T-helper 2 cell (primary cell): ENCODE results near the gene PPP2R3C.
"Not testable (repeated sequence)": the region's sequence is repeated elsewhere in the genome, so short reads cannot be mapped to it uniquely, and the experiment has no call there.

Experiments
- DNase-seq, 5 experiments: peaks; one replicate each; pipeline versions ENCODE4 v3.0.0 to v3.0.0-alpha.2; 2012 to 2022

PPP2R3C gene

DNA sequence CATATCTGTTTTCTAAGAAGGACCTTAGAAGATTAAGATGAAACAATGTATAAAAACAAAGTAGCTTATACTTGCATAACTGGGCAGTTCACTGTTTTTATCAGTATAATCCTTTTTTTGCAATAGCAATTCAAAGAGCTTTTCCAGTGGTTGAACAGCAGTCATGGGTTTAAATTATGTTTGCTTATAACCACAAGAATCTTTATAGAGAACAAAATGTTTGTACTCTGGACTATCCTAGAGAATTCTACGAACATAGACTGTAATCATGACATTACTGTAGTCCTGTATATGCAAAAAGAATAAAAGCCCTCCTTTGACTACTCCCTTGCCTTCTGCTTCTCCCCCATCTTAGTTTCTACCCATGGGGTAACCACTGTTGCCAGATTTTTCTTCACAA is 70.0 kb downstream of the PPP2R3C start:
- DNase-seq, result no peak

DNA sequence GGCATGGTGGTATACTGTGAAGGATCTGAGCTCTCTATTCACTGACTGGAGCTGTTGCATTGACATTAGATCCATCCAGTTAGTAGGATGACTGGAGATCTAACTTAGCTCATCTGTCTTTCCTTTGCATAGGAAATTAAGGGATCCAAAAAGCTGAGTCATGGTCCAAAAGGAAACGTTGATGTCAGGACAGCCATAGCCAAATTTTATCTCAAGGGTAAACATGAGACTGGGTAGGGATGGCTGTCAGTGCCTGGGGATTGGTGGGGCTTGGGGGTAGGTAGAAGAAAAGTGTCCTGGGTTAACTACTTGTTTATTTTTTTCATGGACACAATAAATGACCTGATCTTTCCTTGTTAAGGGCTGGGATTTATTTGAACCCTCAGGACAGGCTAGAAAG is 71.1 kb downstream of the PPP2R3C start:
- DNase-seq, result no peak

DNA sequence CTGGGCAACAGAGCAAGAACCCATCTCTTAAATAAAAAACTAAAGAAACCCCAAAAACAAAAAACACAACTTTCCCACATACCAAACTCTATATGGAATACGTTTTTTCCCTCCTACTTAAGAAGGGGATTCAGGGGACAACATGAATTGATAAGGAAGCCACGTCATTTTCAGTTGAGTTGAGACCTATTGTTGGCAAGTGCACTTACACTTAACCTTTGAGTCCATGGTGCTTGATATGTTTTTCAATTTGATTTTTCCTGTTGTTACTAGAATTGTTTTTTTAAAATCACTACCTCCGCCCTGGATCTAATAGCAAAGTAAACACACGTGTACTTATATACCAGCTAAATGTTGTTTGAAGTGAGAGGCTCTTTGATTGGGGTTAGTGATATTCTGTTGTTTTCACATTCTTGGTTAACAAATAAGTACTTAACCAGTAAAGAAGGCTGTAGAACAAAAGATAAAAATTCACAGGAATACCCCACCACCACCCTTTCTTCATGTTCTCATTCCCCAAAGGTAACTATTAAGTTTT is 73.7 kb downstream of the PPP2R3C start:
- no peak for DNase-seq

DNA sequence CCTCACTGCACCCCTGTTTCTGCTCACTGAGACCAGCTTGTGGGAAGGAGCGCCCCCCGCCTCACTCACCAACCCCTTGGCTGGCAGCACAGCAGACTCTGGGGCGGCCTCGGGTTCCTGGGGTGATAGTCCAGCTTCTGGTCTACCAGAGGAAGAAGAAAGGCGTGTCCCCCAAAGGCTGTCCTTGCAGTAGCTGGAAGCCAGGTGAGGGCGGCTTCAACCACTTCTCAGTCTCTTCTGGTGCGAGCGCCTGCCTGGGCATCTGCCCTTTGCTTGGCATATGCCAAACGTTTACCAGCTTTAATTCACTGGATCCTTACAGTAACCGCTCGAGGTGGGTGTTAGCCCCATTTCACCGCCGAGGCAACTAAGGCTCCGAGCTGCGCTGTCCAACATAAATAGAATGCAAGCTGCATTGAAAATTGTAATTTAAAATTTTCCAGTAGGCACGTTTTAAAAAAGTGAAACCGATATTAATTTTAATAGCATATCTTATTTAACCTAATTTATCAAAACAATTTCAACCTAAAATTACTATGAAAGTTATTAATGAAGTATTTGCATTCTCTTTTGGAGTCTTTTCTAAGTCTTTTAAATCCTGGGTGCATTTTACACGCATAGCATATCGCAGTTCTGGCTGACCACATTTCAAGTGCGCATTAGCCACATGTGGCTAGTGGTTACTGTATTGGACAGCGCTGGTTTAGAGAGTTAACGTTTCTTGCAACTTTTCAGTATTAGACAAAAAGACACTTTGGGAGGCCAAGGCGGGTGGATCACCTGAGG is 74.8 kb downstream of the PPP2R3C start:
- DNase-seq, result peak in 2 of 5 experiments; percentile 21 to 72

DNA sequence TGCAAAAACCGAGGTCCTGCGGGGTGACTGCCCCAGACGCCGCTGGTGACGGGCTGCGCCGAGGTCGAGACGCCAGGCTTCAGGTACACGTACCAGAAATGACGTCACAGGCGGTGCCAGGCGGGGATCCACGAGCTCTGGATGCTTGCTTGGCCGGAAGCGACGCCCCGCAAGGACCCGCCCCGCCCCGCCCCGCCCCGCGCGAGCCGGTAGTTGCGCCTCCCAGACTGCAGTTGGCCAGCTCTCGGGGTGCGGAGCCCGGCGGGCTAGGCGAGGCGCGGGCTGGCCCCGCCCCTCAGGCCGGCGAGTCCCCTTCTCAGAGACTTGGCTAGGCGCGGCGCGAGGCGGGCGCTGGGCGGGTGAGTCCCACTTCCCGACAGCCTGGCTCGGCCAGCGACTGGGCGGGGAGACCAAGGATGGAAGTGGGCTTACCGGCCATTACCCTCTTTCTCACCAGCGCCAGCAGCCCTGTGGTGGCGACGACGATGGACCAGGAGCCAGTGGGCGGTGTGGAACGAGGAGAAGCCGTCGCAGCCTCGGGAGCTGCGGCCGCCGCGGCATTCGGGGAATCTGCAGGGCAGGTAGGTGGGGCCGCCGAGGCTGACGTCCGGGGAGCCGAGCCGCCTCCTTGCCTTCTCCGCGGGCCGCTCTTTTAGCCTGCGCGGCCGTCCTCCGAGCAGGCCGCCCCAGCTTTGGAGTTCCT is 75.6 kb downstream of the PPP2R3C start, which contains the start of gene FAM177A1:
Gene FAM177A1, plus strand, starts transcription at position 225 of the 703 bp plus-strand sequence. Its CDS starts 192 bp downstream, at position 417.
- DNase-seq, result peak; percentile 97 to 100 (median 99)

DNA sequence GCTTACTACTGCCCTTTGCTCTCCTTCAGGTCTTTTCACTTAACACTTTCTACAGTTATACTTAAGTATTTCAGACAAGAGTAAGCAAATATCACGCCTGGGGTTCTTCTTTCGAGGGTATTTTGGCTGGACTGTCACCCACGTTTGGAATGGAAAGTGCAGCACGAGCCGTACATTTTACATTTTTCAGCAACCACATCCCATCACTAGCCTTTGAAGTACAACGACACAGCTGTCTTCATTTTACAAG is 76.1 kb downstream of the PPP2R3C start:
- no peak for DNase-seq

DNA sequence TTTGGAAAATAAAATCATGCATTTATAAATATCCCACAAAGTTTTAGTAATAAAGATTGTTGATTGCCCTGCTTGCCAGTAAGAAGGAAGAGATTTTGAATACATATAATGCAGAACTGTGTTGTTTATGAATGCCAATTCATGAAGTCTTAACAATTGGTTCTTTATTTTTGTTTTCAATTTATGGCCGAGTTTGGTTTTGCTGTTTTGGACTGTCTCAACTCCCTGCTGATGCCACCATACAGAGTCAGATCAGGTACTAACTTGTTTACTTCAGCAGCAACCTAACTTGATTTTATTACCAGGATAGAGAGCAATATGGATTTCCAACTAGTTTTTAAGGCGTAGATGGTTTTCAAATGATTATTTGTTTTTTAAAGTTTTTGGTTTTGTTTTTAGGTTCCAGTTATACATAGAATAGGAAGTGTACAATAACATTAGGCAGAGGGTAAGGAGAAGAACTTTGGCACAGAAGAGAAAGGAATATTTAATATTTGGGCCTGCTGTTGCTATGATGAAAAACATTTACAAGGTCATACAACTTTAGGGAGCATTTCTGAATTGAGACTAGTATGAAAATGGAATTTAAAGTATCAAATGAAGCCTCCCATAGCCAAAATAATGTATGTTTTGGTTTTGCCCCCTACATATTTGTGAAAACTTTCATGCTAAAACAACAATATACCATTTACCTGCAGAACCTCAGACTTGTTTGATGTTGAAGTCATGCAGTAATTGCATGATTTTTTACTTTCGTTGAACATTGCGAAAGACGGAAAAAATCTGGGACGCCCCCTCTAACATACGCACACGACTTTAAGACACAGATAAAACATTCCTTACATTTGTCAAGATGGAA is 76.6 kb downstream of the PPP2R3C start:
- no peak for DNase-seq

DNA sequence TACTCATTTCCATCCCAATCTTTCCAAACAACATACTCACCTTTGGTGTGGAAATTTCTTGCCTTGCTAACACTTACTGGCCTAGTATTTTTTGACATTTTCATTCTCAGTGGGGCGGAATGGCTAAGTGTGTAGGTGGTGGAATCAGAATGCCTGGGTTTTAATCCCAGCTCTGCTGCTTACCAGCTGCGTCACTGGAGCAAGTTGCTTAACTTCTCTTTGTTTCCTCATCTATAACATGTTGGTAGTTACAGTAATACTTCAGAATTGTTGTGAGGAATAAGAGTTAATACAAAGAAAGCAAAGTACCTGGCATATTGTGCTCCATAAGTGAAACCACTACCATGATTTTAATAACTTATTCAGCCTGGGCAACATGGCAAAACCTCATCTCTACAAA is 78.7 kb downstream of the PPP2R3C start:
- DNase-seq, result no peak

DNA sequence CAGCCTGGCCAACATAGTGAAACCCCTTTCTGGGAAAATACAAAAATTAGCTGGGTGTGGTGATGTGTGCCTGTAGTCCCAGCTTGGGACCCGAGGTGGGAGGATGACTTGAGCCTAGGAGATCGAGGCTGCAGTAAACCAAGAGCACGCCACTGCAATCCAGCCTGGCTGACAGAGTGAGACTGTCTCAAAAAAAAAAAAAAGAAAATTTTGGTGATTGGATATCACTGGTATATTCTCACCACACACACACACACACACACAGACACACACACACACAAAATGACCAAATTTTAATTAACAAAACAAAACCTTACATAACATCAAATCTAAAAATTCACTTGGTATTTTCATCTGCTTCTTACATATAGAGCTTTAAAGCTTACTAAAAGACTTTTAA is 79.2 kb downstream of the PPP2R3C start:
- DNase-seq, result no peak

DNA sequence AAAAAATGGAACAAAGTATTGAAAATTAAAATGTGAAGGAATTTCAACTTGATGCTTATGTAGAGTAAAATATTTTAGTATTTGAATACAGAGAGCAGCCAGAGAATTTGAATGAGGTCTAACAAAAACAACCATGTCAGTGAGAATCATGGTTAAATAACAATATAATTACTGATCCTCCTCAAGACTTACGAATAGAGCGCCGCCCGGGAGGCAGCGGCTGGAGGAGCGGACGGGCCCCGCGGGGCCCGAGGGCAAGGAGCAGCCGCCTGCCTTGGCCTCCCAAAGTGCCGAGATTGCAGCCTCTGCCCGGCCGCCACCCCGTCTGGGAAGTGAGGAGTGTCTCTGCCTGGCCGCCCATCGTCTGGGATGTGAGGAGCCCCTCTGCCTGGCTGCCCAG is 83.5 kb downstream of the PPP2R3C start:
- DNase-seq, result not testable (repeated sequence)
